Neural progenitor cell (in vitro differentiated cells): Measurements from ENCODE around the gene NKD2.
"Not testable (repeated sequence)": the region's sequence is repeated elsewhere in the genome, so short reads cannot be mapped to it uniquely, and the experiment has no call there.

ENCODE experiments used
- EZH2 ChIP-seq: fragments of 200-600 bp; sonication (generic); IDR thresholded peaks from 2 replicates; pipeline ENCODE4 v1.6.1; 2017; ENCODE audit warnings: antibody characterized with exemption, mild to moderate bottlenecking, moderate library complexity
- TF ChIP-seq, protein P1 (sequence below): fragments of 200-600 bp; sonication (generic); IDR thresholded peaks from 2 replicates; pipeline ENCODE4 v1.5.1; 2017; ENCODE audit warnings: antibody characterized with exemption, mild to moderate bottlenecking

DNA sequence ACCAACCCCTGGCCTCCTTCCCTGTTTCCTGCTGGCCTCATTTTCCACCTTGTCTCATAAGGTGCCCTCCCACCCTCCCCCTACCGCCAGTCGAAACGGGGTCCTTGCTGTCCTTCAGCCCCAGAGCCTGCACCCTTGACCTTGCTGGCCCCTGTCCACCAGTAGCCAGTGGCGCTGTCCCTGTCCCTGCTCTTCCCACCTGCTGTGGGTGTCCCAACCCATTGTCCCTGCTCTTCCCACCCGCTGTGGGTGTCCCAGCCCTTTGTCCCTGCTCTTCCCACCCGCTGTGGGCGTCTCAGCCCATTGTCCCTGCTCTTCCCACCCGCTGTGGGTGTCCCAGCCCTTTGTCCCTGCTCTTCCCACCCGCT lies 13.4 kb downstream of the NKD2 start:
- TF ChIP-seq, protein P1, sequence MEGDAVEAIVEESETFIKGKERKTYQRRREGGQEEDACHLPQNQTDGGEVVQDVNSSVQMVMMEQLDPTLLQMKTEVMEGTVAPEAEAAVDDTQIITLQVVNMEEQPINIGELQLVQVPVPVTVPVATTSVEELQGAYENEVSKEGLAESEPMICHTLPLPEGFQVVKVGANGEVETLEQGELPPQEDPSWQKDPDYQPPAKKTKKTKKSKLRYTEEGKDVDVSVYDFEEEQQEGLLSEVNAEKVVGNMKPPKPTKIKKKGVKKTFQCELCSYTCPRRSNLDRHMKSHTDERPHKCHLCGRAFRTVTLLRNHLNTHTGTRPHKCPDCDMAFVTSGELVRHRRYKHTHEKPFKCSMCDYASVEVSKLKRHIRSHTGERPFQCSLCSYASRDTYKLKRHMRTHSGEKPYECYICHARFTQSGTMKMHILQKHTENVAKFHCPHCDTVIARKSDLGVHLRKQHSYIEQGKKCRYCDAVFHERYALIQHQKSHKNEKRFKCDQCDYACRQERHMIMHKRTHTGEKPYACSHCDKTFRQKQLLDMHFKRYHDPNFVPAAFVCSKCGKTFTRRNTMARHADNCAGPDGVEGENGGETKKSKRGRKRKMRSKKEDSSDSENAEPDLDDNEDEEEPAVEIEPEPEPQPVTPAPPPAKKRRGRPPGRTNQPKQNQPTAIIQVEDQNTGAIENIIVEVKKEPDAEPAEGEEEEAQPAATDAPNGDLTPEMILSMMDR, result not testable (repeated sequence)
- TF ChIP-seq EZH2, result not testable (repeated sequence)
